Activated T-cell treated with anti-CD3 and anti-CD28 coated beads for 48 hours (primary cell): ENCODE results near the gene ANKS1A.
"Not testable (repeated sequence)": the region's sequence is repeated elsewhere in the genome, so short reads cannot be mapped to it uniquely, and the experiment has no call there.

Source experiments
- DNase-seq: peaks from one replicate; pipeline ENCODE4 v3.0.0-alpha.2; 2020; ENCODE audit warnings: low read depth

The ANKS1A gene

DNA sequence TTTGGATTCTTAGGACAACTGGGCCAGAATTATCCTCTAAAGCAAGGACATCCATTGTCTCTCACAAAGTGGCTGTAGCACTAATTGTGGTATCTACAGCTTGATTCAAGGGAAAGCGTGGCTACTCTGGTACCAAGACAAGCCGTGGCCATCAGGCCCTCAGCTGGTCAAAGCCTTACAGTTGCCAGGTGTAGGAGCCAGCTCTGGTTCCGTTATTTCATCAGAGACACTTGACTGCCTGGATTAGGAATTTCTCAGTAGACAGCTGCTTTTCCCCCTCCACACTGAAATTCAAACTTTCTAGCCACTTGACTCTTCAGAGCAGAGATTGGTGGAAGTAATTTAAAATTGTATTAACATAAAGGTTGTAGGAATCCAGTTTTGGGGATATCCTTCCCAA is 104.2 kb downstream of the ANKS1A start:
- no peak for DNase-seq

DNA sequence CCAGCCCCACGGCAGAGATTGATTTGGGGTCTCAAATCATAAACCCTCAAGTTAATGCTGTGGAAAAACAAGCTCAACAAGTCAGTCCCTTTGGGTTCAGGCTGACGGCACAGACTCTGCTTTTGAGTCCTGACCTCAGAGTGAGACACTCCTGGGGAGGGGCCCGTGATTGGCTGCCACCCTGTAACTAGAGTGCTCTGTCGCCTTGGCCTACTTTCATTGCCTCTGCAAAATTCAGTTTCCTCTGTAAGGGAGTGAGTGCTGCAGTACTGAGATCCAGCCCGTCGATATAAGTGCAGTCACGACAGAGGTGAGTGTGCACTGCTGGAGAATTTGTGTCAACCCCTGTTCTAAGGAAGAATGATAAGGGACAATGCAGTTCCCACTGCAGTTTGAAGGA is 105.6 kb downstream of the ANKS1A start:
- DNase-seq: no peak

DNA sequence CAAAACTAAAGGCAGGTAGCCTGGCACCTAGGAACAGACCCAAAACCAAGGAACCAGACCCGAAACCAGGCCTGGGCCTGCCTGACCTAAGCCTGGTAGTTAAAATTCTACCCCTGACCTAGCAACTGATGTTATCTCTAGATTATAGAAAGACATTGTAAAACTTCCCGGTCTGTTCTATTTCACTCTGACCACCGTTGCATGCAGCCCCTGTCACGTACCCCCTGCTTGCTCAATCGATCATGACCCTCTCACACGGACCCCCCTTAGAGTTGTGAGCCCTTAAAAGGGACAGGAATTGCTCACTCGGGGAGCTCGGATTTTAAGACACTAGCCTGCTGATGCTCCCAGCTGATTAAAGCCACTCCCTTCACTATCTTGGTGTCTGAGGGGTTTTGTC is 109.4 kb downstream of the ANKS1A start:
- DNase-seq: not testable (repeated sequence)

DNA sequence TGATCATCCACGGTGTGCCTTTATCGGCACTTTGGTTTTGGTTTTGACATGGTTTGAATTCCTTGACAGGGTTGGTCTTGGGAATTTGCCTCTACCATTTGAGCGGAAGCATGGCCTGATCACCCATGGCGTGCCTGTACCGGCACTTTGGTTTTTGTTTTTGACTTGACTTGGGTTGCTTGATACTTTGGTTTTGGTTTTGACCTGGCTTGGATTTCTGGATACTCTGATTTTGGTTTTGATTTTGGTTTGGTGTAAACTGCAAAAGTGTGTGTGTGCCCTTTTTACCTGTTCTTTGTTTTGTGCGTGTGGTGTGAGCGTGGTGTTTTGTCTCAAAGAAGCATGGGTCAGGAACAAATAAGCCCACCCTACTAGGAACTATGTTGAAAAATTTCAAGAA is 110.1 kb downstream of the ANKS1A start:
- DNase-seq: not testable (repeated sequence)

DNA sequence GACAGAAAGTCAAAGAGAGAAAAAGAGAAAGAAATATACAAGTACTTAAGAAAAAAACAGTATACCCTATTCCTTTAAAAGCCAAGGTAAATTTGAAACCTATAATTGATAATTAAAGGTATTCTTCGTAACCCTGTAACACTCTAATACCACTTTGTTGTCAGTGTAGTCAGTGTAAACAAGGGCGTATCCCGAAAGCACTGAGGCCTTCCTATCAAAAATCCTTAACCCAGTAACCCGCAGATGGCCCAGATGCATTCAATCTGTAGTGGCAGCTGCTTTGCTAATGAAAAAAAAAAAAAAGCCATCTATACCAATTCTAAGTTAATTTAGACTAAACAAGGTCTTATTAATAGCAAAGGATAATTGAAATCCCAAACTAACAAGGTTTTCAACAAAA is 110.9 kb downstream of the ANKS1A start:
- not testable (repeated sequence) for DNase-seq

DNA sequence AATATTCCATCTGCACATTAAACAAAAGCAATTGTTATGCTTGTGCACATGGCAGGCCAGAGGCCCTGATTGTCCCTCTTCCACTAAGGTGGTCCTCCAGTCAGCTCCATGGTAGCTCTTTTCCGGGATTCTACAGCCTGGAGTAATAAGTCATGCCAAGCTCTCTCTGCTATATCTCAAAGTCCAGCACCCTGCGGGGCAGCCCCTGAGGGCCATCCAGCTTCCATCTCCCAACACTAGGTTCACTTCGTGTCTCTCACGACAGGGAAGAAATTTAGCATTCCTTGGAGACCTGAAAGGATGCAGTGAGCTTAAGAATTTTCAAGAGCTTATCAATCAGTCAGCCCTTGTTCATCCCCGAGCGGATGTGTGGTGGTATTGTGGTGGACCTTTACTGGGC is 112.3 kb downstream of the ANKS1A start:
- not testable (repeated sequence) for DNase-seq

DNA sequence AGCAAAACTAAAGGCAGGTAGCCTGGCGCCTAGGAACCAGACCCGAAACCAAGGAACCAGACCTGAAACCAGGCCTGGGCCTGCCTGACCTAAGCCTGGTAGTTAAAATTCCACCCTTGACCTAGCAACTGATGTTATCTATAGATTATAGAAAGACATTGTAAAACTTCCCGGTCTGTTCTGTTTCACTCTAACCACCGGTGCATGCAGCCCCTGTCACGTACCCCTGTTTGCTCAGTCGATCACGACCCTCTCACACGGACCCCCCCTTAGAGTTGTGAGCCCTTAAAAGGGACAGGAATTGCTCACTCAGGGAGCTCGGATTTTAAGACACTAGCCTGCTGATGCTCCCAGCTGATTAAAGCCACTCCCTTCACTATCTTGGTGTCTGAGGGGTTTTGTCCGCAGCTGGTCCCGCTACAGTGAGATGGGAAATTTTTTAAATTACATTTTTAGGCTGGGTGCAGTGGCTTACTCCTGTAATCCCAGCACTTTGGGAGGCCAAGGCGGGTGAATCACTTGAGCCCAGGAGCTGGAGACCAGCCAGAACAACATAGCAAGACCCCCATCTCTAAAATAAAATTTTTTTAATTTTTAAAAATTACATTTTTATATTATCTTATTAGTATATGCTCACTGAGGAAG is 115.0 kb downstream of the ANKS1A start:
- not testable (repeated sequence) for DNase-seq

DNA sequence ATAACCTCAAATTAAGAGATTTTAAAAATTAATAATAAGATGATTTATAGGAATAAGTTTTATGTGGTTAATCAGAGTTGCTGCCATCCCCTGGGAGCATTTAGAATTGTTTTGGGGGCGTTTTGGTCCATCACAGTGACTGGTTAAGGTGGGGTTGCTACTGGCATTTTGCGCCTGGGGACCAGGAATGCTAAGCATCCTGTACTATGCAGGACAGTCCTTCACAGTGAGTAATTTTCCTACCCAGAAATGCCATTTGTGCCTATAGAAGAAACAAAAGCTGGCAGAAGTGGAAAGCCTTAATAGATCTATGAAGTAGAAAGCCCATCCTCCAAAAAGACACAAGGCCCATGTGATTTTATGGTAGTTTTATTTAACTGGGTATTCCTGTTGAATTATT is 118.0 kb downstream of the ANKS1A start:
- no peak for DNase-seq

DNA sequence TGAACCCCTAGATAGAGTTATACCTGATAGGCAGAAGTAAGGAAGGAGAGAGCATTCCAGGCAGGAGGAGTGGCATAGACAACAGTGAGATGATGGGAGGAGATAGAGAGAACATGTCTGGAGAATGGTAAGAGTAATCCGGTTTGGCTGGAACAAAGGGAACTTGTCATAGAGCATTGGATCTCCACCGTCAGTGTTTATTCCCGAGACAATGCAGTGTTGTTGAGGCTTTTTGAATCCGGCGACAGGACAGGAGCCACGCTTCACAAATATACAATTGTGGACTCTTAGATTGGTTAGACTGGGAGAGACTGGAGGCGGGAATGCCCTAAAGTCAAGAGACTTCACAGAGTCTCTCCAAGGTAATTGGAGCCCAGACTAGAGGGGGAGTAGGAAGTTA is 119.8 kb downstream of the ANKS1A start:
- no peak for DNase-seq

DNA sequence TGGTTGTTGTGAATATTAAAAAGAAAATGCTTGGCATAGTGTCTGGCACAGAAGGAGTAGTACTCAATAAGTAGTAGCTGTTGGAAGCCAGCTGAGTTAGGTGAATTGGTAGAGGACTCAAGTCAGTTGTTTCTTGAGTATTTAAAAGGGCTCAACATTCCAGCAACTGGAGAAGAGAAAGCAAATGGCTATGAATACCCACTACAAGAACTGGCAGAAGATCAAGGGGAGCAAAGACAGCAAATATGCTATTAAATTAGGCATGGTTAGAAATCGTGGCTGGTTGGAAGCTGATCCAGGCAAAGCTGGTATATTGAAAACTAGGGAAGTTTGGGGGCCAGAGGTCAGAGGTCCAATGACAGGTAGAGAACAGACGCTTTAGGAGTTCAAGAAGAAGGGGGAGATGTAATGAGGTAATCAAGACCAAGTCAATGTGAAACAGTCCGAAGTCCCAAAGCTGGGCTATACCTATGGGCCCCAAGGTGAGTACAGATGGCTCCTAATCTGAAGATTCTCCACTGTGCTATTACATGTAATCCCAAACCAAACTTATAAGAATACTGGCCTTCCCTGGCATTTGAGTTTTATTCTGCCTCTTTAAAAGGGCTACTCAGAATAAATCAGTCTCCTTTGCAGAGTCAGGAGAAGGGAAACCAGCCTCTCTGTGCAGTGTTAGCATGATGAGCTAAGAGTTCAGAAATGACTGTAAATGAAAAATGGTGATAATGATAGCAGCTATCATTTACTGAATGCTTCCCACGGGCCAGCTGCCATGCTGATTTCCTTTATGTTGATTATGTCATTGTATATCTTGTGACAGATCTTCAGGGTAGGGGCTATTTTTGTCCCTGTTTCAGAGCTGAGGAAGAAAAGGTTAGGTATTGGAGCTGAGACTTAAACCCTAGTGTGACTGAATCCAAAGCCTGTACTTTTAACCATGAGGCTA is 122.3 kb downstream of the ANKS1A start:
- no peak for DNase-seq

DNA sequence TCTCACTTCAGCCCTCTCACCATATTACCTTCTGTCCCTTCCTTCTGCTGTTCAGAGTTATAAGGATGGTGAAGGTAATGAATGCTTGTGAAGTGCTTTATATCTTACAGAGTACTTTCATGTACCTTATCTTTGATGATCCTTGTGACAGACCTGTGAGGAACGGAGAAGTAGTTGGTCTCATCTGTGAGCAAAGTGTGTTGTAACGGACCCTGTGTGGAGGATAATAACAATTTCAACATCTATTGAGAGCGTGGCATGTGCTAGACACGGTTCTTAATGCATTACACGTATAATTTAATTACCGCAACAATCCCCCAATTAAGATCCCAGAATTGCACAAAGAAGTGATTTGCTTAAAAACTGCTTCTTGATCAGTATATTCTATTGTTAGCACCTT is 124.6 kb downstream of the ANKS1A start:
- no peak for DNase-seq

DNA sequence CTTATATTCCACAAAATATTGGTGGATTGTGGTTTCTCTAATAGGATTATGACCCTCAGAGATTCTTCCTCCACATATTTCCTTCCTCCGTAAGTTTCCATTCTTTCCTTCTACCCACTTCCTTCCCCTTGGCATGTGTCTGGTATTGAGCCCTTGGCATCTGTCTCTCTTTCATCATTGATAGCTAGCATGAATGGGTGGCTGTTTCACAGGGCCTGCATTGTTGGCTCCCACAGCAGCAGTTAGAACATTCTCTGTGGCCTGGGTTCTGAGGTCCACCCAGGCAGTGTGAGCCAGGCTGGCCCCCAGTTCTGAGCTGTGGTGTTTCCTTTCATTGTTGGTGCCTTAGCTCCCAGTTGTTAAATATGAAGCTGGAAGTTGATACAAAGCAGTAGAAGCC is 125.3 kb downstream of the ANKS1A start:
- no peak for DNase-seq

DNA sequence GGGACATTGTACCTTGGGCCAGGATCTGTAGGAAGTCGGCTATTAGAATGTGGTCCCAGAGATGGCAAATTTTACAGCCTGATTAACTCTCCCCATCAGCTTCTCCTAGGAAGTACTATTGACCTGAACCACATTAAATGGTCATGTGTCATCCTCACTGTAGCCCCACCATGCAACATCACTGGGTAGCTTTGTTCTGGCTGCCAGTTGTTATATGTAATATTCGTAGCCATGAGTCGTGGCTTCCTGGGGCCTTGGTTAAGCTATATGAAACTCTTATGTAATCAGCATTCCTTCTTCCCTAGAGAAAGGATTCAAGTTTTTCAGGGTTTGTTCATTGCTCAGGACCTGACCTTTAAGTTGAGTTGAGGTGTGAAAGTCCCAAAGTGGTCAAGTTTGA is 125.7 kb downstream of the ANKS1A start:
- no peak for DNase-seq

DNA sequence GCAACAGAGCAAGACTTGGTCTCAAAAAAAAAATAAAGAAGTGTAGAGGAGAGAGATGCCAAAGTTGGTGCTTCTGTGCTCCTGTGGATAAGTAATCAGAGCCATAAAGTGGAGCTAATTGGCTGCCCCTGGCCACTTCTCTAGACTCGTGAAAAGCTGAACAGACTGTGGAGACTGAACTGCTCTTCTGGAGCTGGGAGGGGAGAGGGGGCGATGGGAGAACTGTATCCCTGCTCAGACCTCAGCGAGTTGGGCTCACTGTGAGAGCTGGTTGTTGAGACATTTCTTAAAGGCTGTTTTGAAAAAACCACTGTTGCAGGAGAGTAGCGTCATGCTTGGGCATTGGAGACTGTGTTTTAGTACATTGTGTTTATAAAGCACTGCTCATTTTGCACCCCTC is 126.4 kb downstream of the ANKS1A start:
- no peak for DNase-seq

DNA sequence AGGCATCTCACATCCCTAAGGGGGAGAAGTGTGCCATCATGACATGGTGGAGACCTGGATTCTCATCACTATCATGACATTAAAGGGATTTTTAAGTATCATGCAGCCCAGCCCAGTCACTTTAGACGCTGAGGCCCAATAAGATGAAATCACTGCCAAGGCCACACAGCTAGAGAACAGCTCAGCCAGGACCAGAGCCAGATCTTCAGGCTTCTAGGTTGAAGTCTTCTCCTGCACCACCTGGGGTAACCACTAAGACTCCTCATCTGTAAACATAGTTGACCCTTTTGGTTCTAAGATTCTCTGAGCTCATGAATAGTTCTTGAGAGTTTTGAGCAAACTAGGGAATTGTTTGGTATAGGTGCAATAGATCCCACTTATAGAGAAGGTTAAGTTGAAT is 126.9 kb downstream of the ANKS1A start:
- DNase-seq: no peak

DNA sequence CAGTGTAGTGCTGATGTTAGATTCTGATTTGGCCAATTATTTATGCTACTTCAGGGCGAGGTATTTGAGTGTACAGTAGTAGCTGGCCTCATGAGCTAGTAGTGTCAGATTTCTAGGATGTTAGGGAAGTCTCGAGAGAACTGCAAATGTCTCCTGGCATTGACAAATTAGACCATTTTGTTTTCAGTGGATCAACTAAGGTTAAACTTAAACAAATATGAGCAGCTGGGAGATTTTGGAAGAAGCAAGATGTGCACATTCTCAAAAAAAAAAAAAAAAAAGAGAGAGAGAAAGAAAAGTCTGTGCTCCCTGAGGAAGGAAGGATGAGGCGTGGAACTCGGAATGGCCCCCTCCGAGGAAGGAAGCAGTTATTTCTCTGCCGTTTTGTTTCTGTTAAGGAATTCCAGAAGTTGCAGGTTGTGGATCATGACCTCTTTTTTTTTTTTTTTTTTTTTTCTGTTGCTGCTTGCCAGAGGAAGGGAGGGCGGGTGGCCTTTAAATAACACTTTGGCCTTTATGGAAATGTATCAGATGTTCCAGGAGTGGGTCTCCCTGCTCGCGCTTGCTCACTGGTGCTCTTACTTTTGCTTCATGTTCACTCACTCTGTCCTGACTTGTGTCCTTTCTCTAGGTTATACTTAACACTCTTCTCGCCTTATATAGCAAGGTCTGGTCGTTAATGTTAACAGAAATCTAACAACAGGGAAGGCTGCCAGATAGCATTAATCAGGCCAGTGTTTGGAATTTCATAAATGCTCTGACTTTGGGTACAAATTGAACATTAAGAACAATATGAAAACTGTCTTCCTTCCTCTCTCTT is 127.7 kb downstream of the ANKS1A start:
- no peak for DNase-seq

DNA sequence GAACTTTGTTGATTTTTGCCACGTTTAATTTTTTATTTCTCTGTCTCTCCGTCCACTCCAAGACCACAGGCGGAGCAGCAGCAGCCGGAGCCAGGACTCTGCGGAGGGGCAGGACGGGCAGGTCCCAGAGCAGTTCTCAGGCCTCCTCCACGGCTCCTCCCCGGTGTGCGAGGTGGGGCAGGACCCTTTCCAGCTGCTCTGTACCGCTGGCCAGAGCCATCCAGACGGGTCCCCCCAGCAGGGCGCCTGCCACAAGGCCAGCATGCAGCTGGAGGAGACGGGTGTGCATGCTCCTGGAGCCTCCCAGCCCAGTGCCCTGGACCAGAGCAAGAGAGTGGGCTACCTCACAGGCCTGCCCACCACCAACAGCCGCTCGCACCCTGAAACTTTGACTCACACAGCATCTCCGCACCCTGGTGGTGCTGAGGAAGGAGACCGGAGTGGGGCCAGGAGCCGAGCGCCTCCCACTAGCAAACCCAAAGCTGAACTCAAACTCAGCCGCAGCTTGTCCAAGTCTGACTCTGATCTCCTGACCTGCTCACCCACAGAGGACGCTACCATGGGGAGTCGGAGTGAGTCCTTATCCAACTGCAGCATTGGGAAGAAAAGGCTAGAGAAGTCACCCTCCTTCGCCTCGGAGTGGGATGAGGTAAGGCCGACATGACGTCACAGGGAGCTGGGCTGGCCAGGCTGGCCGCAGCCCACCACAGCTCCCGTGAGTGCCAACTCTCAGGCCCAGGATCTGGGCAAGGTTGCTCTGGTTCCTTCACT is 128.5 kb downstream of the ANKS1A start:
- no peak for DNase-seq

DNA sequence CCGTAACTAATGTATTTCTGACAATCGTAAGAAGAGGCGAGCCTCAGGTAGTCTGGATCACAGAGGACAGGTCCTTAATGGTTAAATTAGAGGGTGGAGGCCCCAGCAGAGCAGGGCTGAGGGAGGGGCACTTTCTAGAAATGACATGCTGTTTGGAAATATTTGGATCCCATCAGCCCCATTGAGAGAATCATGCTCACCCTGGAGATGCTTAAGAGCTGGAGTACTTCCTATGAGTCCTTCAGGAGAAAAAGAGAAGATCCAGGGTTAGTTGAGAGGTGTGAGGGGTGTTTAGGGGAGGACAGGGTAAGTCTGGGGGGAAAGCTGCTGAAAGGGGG is 129.1 kb downstream of the ANKS1A start:
- no peak for DNase-seq

DNA sequence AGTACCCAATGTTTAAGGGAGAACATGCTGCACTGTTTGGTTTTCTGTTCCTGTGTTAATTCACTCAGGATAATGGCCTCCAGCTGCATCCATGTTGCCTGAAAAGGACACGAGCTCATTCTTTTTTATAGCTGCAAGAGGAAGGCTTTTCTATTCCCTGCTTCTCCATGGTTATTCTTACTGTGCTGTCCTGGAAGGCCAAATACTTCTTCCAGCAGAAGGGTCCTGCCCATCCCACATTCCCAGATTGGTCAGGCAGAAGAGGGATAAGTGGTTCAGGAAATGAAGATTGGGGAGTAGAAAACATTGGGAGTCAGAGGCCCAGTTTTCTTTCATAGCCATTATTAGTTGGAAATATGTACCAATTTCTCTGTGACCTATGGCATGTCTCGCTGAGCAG is 129.7 kb downstream of the ANKS1A start:
- DNase-seq: no peak

DNA sequence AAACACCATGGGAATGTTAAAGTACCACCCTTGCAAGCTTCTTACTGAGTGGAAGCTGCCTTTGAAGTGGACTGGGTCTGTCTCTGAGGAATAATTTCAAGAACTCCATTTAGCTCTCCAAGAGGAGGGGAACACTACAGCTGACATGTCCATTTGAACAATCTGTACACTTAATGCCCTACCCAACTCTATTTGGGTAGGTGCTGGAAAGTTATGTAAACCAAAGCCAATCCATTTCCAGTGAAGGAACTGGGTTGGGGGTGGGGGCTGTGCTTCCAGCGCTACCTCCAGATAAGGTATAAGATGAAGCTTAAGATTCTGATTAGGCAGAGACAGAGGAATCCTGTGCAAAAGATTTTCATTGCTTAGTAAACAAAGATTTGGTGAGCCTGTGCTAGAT is 130.1 kb downstream of the ANKS1A start:
- DNase-seq: no peak

DNA sequence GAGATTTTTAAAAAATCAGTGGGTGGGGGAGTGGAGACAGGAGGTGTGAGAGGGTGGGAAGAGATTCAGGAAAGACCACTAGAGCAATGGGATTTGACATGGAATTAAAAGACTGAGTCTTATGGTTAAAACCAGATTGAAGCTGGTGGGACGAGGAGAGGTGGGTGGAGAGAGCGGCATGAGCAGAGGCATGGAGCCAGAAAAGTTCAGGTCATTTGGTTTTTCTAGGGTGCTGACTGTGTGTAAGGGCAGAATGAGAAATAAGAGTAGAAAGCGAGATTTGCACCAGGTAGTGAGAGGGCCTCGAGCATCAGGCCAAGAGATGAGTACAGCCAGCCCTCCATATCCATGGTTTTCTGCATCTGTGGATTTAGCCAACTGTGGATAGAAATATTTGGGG is 130.8 kb downstream of the ANKS1A start:
- no peak for DNase-seq

DNA sequence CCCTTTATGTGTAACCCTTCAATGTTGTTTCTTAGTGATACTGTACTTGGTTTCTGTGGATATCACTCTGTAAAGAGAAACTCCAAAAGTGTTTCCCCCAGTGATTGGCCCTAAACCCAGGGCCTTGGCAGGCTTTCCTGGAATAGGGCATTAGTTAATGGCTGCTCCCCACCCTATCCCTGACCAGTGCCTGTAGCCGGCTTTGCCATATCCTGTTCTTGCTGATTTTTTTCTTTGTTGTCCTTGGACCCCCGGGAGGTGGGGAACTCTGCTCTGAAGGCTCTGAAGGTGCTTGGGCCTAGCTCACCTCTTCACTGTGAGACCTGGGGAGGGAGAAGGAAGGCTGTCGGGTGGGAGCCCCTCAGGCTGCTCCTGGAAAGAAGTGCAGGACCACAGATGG is 131.9 kb downstream of the ANKS1A start:
- DNase-seq: no peak
